GM12892 (cell line): ENCODE data around the gene PMM1. TPM values are rescaled to one million over a fixed set of nuclear protein-coding genes. Genes with fewer than 3 reads are reported as not detected.
"Not testable (repeated sequence)": the region's sequence is repeated elsewhere in the genome, so short reads cannot be mapped to it uniquely, and the experiment has no call there.

Source experiments
- DNase-seq: peaks from one replicate; pipeline ENCODE4 v3.0.0; 2011; ENCODE audit not compliant: insufficient read length
- FAIRE-seq: peaks from 2 replicates; lab custom pipeline; 2011; peaks lifted over from hg19 to GRCh38; lab: Jason Lieb, UNC
- POLR2A ChIP-seq: IDR thresholded peaks from 2 replicates; pipeline ENCODE4 v1.6.1; 2011; ENCODE audit warnings: low read depth, low read length, control low read depth
- POLR2AphosphoS5 ChIP-seq: IDR thresholded peaks from 2 replicates; pipeline ENCODE4 v1.6.1; 2011; ENCODE audit warnings: low read depth, low read length, control low read depth
- TAF1 ChIP-seq: IDR thresholded peaks from 2 replicates; pipeline ENCODE4 v1.6.1; 2011; ENCODE audit warnings: low read depth, mild to moderate bottlenecking, control low read depth, low read length, borderline replicate concordance
- polyA plus RNA-seq: library from polyadenylated mRNA; unstranded; fragments of >200 nt; gene quantifications from one replicate; pipeline ENCODE4 v1.2.1, GENCODE V29; 2012; ENCODE audit warnings: missing spikeins, inconsistent platforms; ENCODE audit not compliant: missing spikeins

PMM1 gene
- 18.9 TPM for polyA plus RNA-seq

- TF ChIP-seq POLR2A: peak; percentile 62; the same call in 1 of the 2 replicates
- TF ChIP-seq POLR2AphosphoS5: peak; percentile 62; the same call in 1 of the 2 replicates
- TF ChIP-seq TAF1: peak; percentile 54; the same call in 1 of the 2 replicates
- DNase-seq (peak; percentile 100), FAIRE-seq (peak; percentile 99)
Observed at GRCh38 chr22:41589391-41590241, at the start of gene PMM1. TSS of gene PMM1 (minus strand) at chr22:41589840. CDS start at chr22:41589805, 35 bp downstream.

GRCh38 chr22:41638748-41639147, 49.1 kb upstream of the PMM1 start:
- TF ChIP-seq POLR2A (no peak), TAF1 (no peak), POLR2AphosphoS5 (no peak)
- no peak for FAIRE-seq
- no peak for DNase-seq

- FAIRE-seq: no peak
- DNase-seq: no peak
- TF ChIP-seq POLR2AphosphoS5 (no peak), TAF1 (no peak), POLR2A (no peak)
Observed at GRCh38 chr22:41638124-41638523, 48.5 kb upstream of the PMM1 start.

- DNase-seq, FAIRE-seq: not testable (repeated sequence)
Observed at GRCh38 chr22:41637623-41638022, 48.0 kb upstream of the PMM1 start.

GRCh38 chr22:41636467-41636866, 46.8 kb upstream of the PMM1 start:
- no peak for FAIRE-seq
- TF ChIP-seq POLR2AphosphoS5 (no peak), POLR2A (no peak), TAF1 (no peak)
- DNase-seq: no peak

- DNase-seq, FAIRE-seq: not testable (repeated sequence)
Observed at GRCh38 chr22:41634610-41635009, 45.0 kb upstream of the PMM1 start.

- DNase-seq, FAIRE-seq: not testable (repeated sequence)
Observed at GRCh38 chr22:41631615-41632014, 42.0 kb upstream of the PMM1 start.

GRCh38 chr22:41631115-41631514, 41.5 kb upstream of the PMM1 start:
- not testable (repeated sequence) for FAIRE-seq, DNase-seq

GRCh38 chr22:41625577-41625976, 35.9 kb upstream of the PMM1 start:
- no peak for DNase-seq
- no peak for TF ChIP-seq POLR2AphosphoS5
- TF ChIP-seq POLR2A: no peak
- TF ChIP-seq TAF1: no peak
- no peak for FAIRE-seq

- no peak for FAIRE-seq
- TF ChIP-seq TAF1: no peak
- no peak for TF ChIP-seq POLR2A
- TF ChIP-seq POLR2AphosphoS5: no peak
- no peak for DNase-seq
Observed at GRCh38 chr22:41621911-41622179, 32.2 kb upstream of the PMM1 start.

- peak; percentile 99 for DNase-seq
- TF ChIP-seq POLR2AphosphoS5: peak; percentile 96
- peak; percentile 85 for TF ChIP-seq POLR2A
- no peak; the same call in none of the 2 replicates for TF ChIP-seq TAF1
- peak; percentile 100 for FAIRE-seq
Observed at GRCh38 chr22:41621099-41621910, 31.7 kb upstream of the PMM1 start, which contains the start of gene XRCC6. TSS of gene XRCC6 (plus strand) at chr22:41621295. CDS start at chr22:41622005, 710 bp downstream.

- peak; percentile 50 for FAIRE-seq
Observed at GRCh38 chr22:41620589-41621098, 31.0 kb upstream of the PMM1 start, which contains the start of gene DESI1. TSS of gene DESI1 (minus strand) at chr22:41621043. CDS start at chr22:41620839, 204 bp downstream.

More at GRCh38 chr22:41620589-41621098, 31.0 kb upstream of the PMM1 start, which contains the start of gene DESI1:
- peak; percentile 40 for DNase-seq
- TF ChIP-seq POLR2A (peak; percentile 90), POLR2AphosphoS5 (peak; percentile 89), TAF1 (peak; percentile 95)
